ENCODE measurements around the gene RAD51. TPM values are rescaled to one million over a fixed set of nuclear protein-coding genes. Genes with fewer than 3 reads are reported as not detected.

RAD51 gene
- total RNA-seq, 1 experiment from 2014 or later, result 20.9 TPM

DNA sequence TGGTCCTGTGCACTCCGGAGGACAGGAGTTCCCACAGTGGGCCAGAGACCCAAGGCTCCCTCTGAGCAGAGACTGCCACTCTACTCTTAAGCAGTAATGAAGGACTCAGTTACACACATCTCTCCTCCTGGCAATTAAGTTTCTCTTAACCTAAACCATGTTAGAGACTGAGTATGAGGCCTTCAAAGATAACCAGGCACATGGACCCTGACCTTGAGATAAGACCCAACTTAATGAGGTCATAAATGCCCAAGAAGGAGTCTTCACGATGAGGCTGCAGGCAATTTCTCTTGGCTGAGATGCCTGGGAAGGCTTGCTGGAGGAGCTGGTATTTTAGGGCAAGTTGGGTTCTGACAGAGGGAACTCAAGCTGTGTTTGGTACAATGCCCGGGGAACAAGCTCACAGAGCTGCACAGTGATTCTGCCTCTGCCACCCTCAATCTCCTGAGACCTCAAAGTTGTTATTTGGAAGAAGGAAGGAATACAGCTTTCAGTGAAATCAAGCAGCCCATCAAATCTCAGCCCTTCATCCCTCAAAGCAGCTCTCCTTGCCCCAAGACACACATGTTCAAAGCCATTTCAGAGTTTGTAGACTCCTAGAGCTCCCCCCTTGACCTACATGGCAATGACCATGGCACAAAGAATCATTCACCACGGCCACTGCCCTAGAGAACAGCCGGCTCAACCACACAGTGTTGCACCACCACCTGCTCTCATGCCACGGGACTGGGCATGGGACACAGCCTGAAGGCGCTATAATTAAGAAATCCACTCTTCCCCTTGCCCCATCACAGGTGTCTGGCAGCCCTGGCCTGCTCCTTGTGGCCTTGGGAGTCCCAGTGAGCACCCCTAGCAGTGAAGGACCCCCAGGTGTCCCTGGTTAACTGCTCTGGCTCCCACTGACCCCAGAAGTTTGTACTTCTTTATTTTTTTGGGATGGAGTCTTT, 53.0 kb downstream of the RAD51 start:
- H3K9ac ChIP-seq (ENCODE audit: low read length), result no peak overlapping the region
- intact Hi-C loops (cut with micrococcal nuclease), result no loop called here
- H3K9me3 ChIP-seq (ENCODE audit: control insufficient read depth in 1 of 2, insufficient read depth in 1 of 2, low read depth in 1 of 2, low read length in 2 of 2), result no peaks in the 10 kb centered on the region
- no peak overlapping the region for H2AFZ ChIP-seq (ENCODE audit: low read depth, low read length, poor library complexity, severe bottlenecking)
- H3K4me2 ChIP-seq (ENCODE audit: low read length), result no peak overlapping the region
- ChIA-PET RAD21 (ENCODE audit: low non-redundant PET in 1 of 2, low total read pairs in 2 of 2, uncharacterized antibody in 2 of 2, unreplicated experiment in 2 of 2) (interaction anchor here in 1 of 2 experiments (1.1 kb wide), 1 partner anchor 29 kb away, joined by 3 read pairs; no protein-coding TSS in a partner anchor), POLR2A (interaction anchor here (1.0 kb wide), 1 partner anchor 146 kb away, joined by 4 read pairs; the partner anchor contains the start of gene VPS18), CTCF (interaction anchor here (0.7 to 2.0 kb wide), 5 partner anchors 13 to 146 kb away, joined by 3 to 12 read pairs (median 6); partner anchors contain the start of gene VPS18)
- no peaks in the 10 kb centered on the region for H3K4me1 ChIP-seq (ENCODE audit: control insufficient read depth in 1 of 2, insufficient read depth in 2 of 2, low read length in 2 of 2)
- no peak overlapping the region for H3K27ac ChIP-seq (ENCODE audit: low read depth, low read length)
- no peaks in the 10 kb centered on the region for H4K20me1 ChIP-seq (ENCODE audit: insufficient read depth)
- no peak for TF ChIP-seq SIN3A (IDR thresholded peaks at IDR 0.05; ENCODE audit: low read depth)
- TF ChIP-seq POLR2A (IDR thresholded peaks at IDR 0.05; ENCODE audit: borderline replicate concordance, extremely low read depth, insufficient read depth, insufficient read length), result no peak
- TF ChIP-seq CEBPB (IDR thresholded peaks at IDR 0.05; ENCODE audit: low read depth), result no peak
- TF ChIP-seq ELF1 (IDR thresholded peaks at IDR 0.05; ENCODE audit: borderline replicate concordance, low read depth), result no peak
- TF ChIP-seq, protein P1, sequence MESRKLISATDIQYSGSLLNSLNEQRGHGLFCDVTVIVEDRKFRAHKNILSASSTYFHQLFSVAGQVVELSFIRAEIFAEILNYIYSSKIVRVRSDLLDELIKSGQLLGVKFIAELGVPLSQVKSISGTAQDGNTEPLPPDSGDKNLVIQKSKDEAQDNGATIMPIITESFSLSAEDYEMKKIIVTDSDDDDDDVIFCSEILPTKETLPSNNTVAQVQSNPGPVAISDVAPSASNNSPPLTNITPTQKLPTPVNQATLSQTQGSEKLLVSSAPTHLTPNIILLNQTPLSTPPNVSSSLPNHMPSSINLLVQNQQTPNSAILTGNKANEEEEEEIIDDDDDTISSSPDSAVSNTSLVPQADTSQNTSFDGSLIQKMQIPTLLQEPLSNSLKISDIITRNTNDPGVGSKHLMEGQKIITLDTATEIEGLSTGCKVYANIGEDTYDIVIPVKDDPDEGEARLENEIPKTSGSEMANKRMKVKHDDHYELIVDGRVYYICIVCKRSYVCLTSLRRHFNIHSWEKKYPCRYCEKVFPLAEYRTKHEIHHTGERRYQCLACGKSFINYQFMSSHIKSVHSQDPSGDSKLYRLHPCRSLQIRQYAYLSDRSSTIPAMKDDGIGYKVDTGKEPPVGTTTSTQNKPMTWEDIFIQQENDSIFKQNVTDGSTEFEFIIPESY (IDR thresholded peaks at IDR 0.05; ENCODE audit: extremely low read depth, insufficient replicate concordance, low read length), result no peak
- no peak for TF ChIP-seq CBX3 (IDR thresholded peaks at IDR 0.05; ENCODE audit: low read depth)
- TF ChIP-seq SP1 (IDR thresholded peaks at IDR 0.05; ENCODE audit: low read depth), result no peak
- TF ChIP-seq TCF7L2 (IDR thresholded peaks at IDR 0.05; ENCODE audit: borderline replicate concordance, extremely low read depth, insufficient read depth, insufficient read length), result no peak
- TF ChIP-seq EGR1 (IDR thresholded peaks at IDR 0.05; ENCODE audit: low read depth), result no peak
- TF ChIP-seq JUND (IDR thresholded peaks at IDR 0.05), result no peak
- no peak for TF ChIP-seq EZH2phosphoT487 (IDR thresholded peaks at IDR 0.05; ENCODE audit: borderline replicate concordance)
- peaks cover 19 to 23% of the 10 kb centered on the region in 2 experiments; a peak in 3 of 4 replicates for H3K36me3 ChIP-seq (ENCODE audit: control insufficient read depth in 1 of 2, insufficient read depth in 2 of 2, low read length in 2 of 2)
- H3K27me3 ChIP-seq (ENCODE audit: insufficient read depth, low read length), result no peaks in the 10 kb centered on the region
- no peaks in the 10 kb centered on the region for H3K9me2 ChIP-seq (ENCODE audit: insufficient read depth)
- no TSS peak for BruUV-seq (replicated peaks)
- ATAC-seq (no peak), DNase-seq (ENCODE audit: low read depth, low spot score) (no peak)
- peaks cover 17% of the 10 kb centered on the region for H3K79me2 ChIP-seq (ENCODE audit: insufficient read depth, low read length)
- no peak overlapping the region for H3K4me3 ChIP-seq (replicated peaks in 1 of 2; ENCODE audit: low read depth in 1 of 2, low read length in 2 of 2)

Data from HCT116 (cell line).